ENCODE results near the gene PTP4A2.
"Not testable (repeated sequence)": the region's sequence is repeated elsewhere in the genome, so short reads cannot be mapped to it uniquely, and the experiment has no call there.

PTP4A2 gene

GRCh38 chr1:31900790-31901189 is 37.4 kb downstream of the PTP4A2 start:
- no peak for TF ChIP-seq CTCF (conservative IDR thresholded peaks at IDR 0.05; ENCODE audit: low read length)
- no peak overlapping the region for H3K4me3 ChIP-seq (ENCODE audit: low read length)
- no peak for DNase-seq (ENCODE audit: low read depth)

DNA sequence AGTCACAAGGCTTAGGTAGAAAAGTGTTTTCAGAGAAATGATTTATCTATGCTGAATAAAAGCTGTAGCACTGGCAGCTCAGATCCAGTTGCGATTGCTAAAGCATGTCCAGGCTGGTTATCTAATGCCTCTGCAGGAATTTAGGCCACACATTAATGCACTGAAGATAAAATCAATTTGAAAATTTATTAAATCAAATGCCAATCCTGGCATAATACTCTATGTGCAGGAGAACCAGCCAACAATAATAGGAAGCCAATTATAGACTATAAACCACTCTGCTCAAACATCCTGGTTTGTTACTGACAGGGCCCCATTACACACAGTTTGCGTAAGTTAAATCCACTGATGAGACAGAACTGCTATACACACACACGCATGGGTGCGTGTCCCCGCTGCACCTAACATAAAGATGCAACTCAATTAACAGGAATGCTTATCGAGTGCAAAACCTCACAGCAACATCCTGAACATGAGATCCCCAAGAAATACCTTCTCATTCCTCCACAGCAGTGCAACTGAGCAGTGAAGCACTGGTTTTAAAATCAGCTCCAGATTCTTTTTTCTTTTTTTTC is 40.6 kb downstream of the PTP4A2 start:
- no peak for DNase-seq (ENCODE audit: low read depth)
- H3K4me3 ChIP-seq (ENCODE audit: low read length): no peak overlapping the region
- no peak for TF ChIP-seq CTCF (conservative IDR thresholded peaks at IDR 0.05; ENCODE audit: low read length)

- H3K4me3 ChIP-seq (ENCODE audit: low read length); DNase-seq (ENCODE audit: low read depth): not testable (repeated sequence)
These were observed 42.5 kb downstream of the PTP4A2 start for GRCh38 chr1:31895474-31896198.

DNA sequence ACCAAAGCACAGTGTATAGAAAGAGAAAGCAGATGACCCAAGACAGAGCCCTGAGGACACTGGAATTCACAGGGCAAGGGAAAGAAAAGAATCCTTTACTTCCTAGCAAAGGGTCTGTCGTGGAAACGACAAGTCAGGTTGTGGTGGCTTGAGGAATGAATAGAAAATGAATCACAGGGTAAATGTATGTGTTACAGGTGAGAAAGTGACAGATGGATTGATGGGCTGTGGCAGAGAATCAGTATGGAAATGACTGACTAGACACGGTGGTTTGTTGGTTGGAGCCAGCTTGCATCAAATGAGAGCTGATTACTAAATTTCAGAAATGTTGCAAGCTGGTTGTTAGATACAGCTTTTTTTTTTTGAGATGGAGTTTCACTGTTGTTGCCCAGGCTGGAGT is 46.9 kb downstream of the PTP4A2 start:
- no peak for TF ChIP-seq CTCF (conservative IDR thresholded peaks at IDR 0.05; ENCODE audit: low read length)
- H3K4me3 ChIP-seq (ENCODE audit: low read length): no peak overlapping the region
- no peak for DNase-seq (ENCODE audit: low read depth)

GRCh38 chr1:31888291-31888690 is 49.9 kb downstream of the PTP4A2 start:
- H3K4me3 ChIP-seq (ENCODE audit: low read length): no peak overlapping the region
- TF ChIP-seq CTCF (conservative IDR thresholded peaks at IDR 0.05; ENCODE audit: low read length): no peak
- DNase-seq (ENCODE audit: low read depth): no peak

- TF ChIP-seq CTCF (conservative IDR thresholded peaks at IDR 0.05; ENCODE audit: low read length): no peak
- peak; percentile 24 for DNase-seq (ENCODE audit: low read depth)
- no peak overlapping the region for H3K4me3 ChIP-seq (ENCODE audit: low read length)
These were observed 51.3 kb downstream of the PTP4A2 start for GRCh38 chr1:31886866-31887265.

DNA sequence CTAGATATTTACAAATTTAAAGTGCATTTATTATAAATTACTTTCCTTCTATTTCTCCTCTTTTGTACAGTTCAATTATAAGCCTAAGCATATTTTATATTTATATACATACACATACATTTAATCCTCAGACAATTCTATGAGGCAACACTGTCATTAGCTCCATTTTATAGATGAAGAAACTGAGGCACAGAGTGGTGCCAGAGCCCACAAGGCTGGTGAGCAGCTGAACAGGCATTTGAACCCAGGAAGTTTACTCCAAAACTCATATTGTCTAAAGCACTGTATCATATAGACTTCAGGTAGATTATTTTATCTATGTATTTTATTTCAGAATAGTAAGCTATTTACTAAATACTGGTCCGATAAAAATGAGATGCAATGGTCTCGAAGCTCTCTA is 52.3 kb downstream of the PTP4A2 start:
- no peak overlapping the region for H3K4me3 ChIP-seq (ENCODE audit: low read length)
- no peak for DNase-seq (ENCODE audit: low read depth)
- TF ChIP-seq CTCF (conservative IDR thresholded peaks at IDR 0.05; ENCODE audit: low read length): no peak

Measured in AG10803 (cell line).